Stimulated activated CD8-positive, alpha-beta memory T cell treated with anti-CD3 and anti-CD28 coated beads, Interleukin-7, amount 100 ng/mL, for 1 hour (primary cell): ENCODE measurements around the gene NEO1.

Experiments
- DNase-seq, 2 donors: peaks; one replicate each; pipeline ENCODE4 v3.0.0-alpha.2; 2020; ENCODE audit warnings: low read depth in 2 of 2

NEO1 gene

GRCh38 chr15:73074241-73074640 is 22.0 kb downstream of the NEO1 start:
- no peak for DNase-seq

GRCh38 chr15:73075160-73075859 is 23.0 kb downstream of the NEO1 start:
- no peak for DNase-seq

- DNase-seq = no peak
These were observed 26.0 kb downstream of the NEO1 start for GRCh38 chr15:73078291-73078690.

GRCh38 chr15:73078722-73079121 is 26.5 kb downstream of the NEO1 start:
- DNase-seq = no peak

GRCh38 chr15:73079565-73079964 is 27.3 kb downstream of the NEO1 start:
- DNase-seq = no peak

GRCh38 chr15:73081321-73081958 is 29.2 kb downstream of the NEO1 start:
- DNase-seq = no peak

- DNase-seq = no peak
These were observed 30.5 kb downstream of the NEO1 start for GRCh38 chr15:73082812-73083211.

GRCh38 chr15:73087098-73087497 is 34.8 kb downstream of the NEO1 start:
- no peak for DNase-seq

GRCh38 chr15:73105064-73105463 is 52.8 kb downstream of the NEO1 start:
- DNase-seq = no peak

- DNase-seq = no peak
These were observed 56.4 kb downstream of the NEO1 start for GRCh38 chr15:73108676-73109075.

GRCh38 chr15:73109765-73110164 is 57.5 kb downstream of the NEO1 start:
- no peak for DNase-seq

GRCh38 chr15:73110201-73110600 is 57.9 kb downstream of the NEO1 start:
- DNase-seq = no peak

- DNase-seq = no peak
These were observed 61.8 kb downstream of the NEO1 start for GRCh38 chr15:73114064-73114463.

GRCh38 chr15:73116164-73116563 is 63.9 kb downstream of the NEO1 start:
- DNase-seq = no peak

- DNase-seq = no peak
These were observed 65.8 kb downstream of the NEO1 start for GRCh38 chr15:73118055-73118454.

GRCh38 chr15:73119478-73119877 is 67.2 kb downstream of the NEO1 start:
- DNase-seq = no peak

GRCh38 chr15:73120269-73120668 is 68.0 kb downstream of the NEO1 start:
- no peak for DNase-seq

GRCh38 chr15:73125219-73125618 is 73.0 kb downstream of the NEO1 start:
- no peak for DNase-seq

- DNase-seq = no peak
These were observed 75.2 kb downstream of the NEO1 start for GRCh38 chr15:73127302-73127936.

- DNase-seq = no peak
These were observed 78.6 kb downstream of the NEO1 start for GRCh38 chr15:73130830-73131229.

- no peak for DNase-seq
These were observed 81.9 kb downstream of the NEO1 start for GRCh38 chr15:73134196-73134595.

GRCh38 chr15:73139041-73139743 is 86.9 kb downstream of the NEO1 start:
- DNase-seq = no peak
